OCI-LY1 (cell line): ENCODE data around the gene STYK1.

Experiments
- H2AFZ ChIP-seq: fragments of 200-600 bp; sonication (generic), shearing (Covaris generic); 2 replicates; pipeline ENCODE4 v1.6.0; 2014; ENCODE audit warnings: antibody characterized with exemption, mild to moderate bottlenecking, low read length
- H3F3A ChIP-seq: fragments of 200-600 bp; sonication (generic), shearing (Covaris generic); 2 replicates; pipeline ENCODE4 v1.6.0; 2014; ENCODE audit warnings: mild to moderate bottlenecking, antibody characterized with exemption, low read length, moderate library complexity; ENCODE audit not compliant: insufficient read depth
- H3K27ac ChIP-seq: fragments of 200-600 bp; sonication (generic); 2 replicates; pipeline ENCODE4 v1.5.1; 2014; ENCODE audit warnings: low read length, mixed run types, mild to moderate bottlenecking, low read depth; ENCODE audit not compliant: poor library complexity, severe bottlenecking
- H3K27me3 ChIP-seq: fragments of 200-600 bp; sonication (generic); 2 replicates; pipeline ENCODE4 v1.6.0; 2014; ENCODE audit warnings: antibody characterized with exemption, mild to moderate bottlenecking, low read length, moderate library complexity; ENCODE audit not compliant: insufficient read depth
- H3K36me3 ChIP-seq: fragments of 200-600 bp; sonication (generic); 2 replicates; pipeline ENCODE4 v1.6.1; 2014; ENCODE audit warnings: mild to moderate bottlenecking, antibody characterized with exemption, low read length, moderate library complexity, mixed read lengths; ENCODE audit not compliant: insufficient read depth
- H3K4me1 ChIP-seq: fragments of 200-600 bp; sonication (generic); 2 replicates; pipeline ENCODE4 v1.5.1; 2014; ENCODE audit warnings: mild to moderate bottlenecking, low read length, moderate library complexity; ENCODE audit not compliant: insufficient read depth, severe bottlenecking
- H3K4me2 ChIP-seq: fragments of 200-600 bp; sonication (generic), shearing (Covaris generic); 2 replicates; pipeline ENCODE4 v1.6.1; 2014; ENCODE audit warnings: low read length
- H3K4me3 ChIP-seq: fragments of 200-600 bp; sonication (generic); 2 replicates; pipeline ENCODE4 v1.5.1; 2014; ENCODE audit warnings: low read length, low read depth, mild to moderate bottlenecking, mixed read lengths; ENCODE audit not compliant: poor library complexity, severe bottlenecking
- H3K79me2 ChIP-seq: fragments of 200-600 bp; shearing (Covaris generic); 2 replicates; pipeline ENCODE4 v1.6.1; 2016; ENCODE audit warnings: mixed run types, low read length, mixed read lengths; ENCODE audit not compliant: insufficient read depth
- H3K9ac ChIP-seq: fragments of 200-600 bp; sonication (generic), shearing (Covaris generic); 2 replicates; pipeline ENCODE4 v1.6.1; 2014; ENCODE audit warnings: mild to moderate bottlenecking, low read length, mixed read lengths
- H3K9me2 ChIP-seq: fragments of 200-600 bp; sonication (generic), shearing (Covaris generic); 2 replicates; pipeline ENCODE4 v1.6.1; 2014; ENCODE audit warnings: low read depth, mild to moderate bottlenecking, low read length, mixed read lengths
- H3K9me3 ChIP-seq: fragments of 200-600 bp; shearing (Covaris generic); 2 replicates; pipeline ENCODE4 v1.6.1; 2014; ENCODE audit warnings: low read length, mixed read lengths
- H4K20me1 ChIP-seq: fragments of 200-600 bp; sonication (generic), shearing (Covaris generic); 2 replicates; pipeline ENCODE4 v1.6.0; 2016; ENCODE audit warnings: mild to moderate bottlenecking, low read length; ENCODE audit not compliant: insufficient read depth
- CTCF ChIP-seq: fragments of 200-600 bp; sonication (generic), shearing (Covaris generic); IDR thresholded peaks from 2 replicates; pipeline ENCODE4 v1.5.1; 2017; ENCODE audit warnings: mild to moderate bottlenecking, antibody characterized with exemption, low read length, moderate library complexity, mixed read lengths
- EZH2 ChIP-seq: fragments of 200-600 bp; sonication (generic), shearing (Covaris generic); IDR thresholded peaks from 2 replicates; pipeline ENCODE4 v1.8.0; 2017; ENCODE audit warnings: borderline replicate concordance, mixed run types, mild to moderate bottlenecking, antibody characterized with exemption, low read length, moderate library complexity, mixed read lengths

STYK1 gene

GRCh38 chr12:10700581-10700980 is 26.7 kb upstream of the STYK1 start:
- no peak overlapping the region for H3K4me3 ChIP-seq
- H2AFZ ChIP-seq, result no peak overlapping the region
- no peak for TF ChIP-seq EZH2
- no peak for TF ChIP-seq CTCF
- H3K9me3 ChIP-seq, result no peaks in the 10 kb centered on the region
- H3K4me1 ChIP-seq, result peaks cover 4% of the 10 kb centered on the region
- H3K79me2 ChIP-seq, result no peaks in the 10 kb centered on the region
- no peaks in the 10 kb centered on the region for H3F3A ChIP-seq
- H3K4me2 ChIP-seq, result no peak overlapping the region
- H3K36me3 ChIP-seq, result peaks cover 36% of the 10 kb centered on the region
- no peak overlapping the region for H3K9ac ChIP-seq
- no peaks in the 10 kb centered on the region for H3K27me3 ChIP-seq
- no peaks in the 10 kb centered on the region for H3K9me2 ChIP-seq
- H3K27ac ChIP-seq, result no peak overlapping the region
- H4K20me1 ChIP-seq, result no peaks in the 10 kb centered on the region

GRCh38 chr12:10697862-10698261 is 24.0 kb upstream of the STYK1 start:
- H3K4me3 ChIP-seq, result no peak overlapping the region
- no peak overlapping the region for H3K27ac ChIP-seq
- peaks cover 33% of the 10 kb centered on the region for H3K36me3 ChIP-seq
- no peaks in the 10 kb centered on the region for H3K9me2 ChIP-seq
- no peaks in the 10 kb centered on the region for H3F3A ChIP-seq
- no peaks in the 10 kb centered on the region for H3K9me3 ChIP-seq
- H3K4me2 ChIP-seq, result no peak overlapping the region
- H4K20me1 ChIP-seq, result no peaks in the 10 kb centered on the region
- H2AFZ ChIP-seq, result no peak overlapping the region
- no peaks in the 10 kb centered on the region for H3K27me3 ChIP-seq
- H3K4me1 ChIP-seq, result peaks cover 4% of the 10 kb centered on the region
- TF ChIP-seq CTCF (no peak), EZH2 (no peak)
- H3K79me2 ChIP-seq, result no peaks in the 10 kb centered on the region
- no peak overlapping the region for H3K9ac ChIP-seq

- Histone ChIP-seq H3K27ac (no peak overlapping the region), H3K79me2 (no peaks in the 10 kb centered on the region), H3F3A (no peaks in the 10 kb centered on the region), H3K9me3 (no peaks in the 10 kb centered on the region), H3K27me3 (no peaks in the 10 kb centered on the region), H3K4me2 (no peak overlapping the region), H4K20me1 (no peaks in the 10 kb centered on the region), H2AFZ (no peak overlapping the region), H3K36me3 (peaks cover 33% of the 10 kb centered on the region), H3K4me3 (no peak overlapping the region), H3K9me2 (no peaks in the 10 kb centered on the region), H3K9ac (no peak overlapping the region), H3K4me1 (peaks cover 4% of the 10 kb centered on the region)
- no peak for TF ChIP-seq CTCF
- no peak for TF ChIP-seq EZH2
These were observed 23.3 kb upstream of the STYK1 start for GRCh38 chr12:10697156-10697555.
